Chondrocyte (in vitro differentiated cells): Measurements from ENCODE around the gene LZIC. TPM values are rescaled to one million over a fixed set of nuclear protein-coding genes. Genes with fewer than 3 reads are reported as not detected.

ENCODE experiments used
- DNase-seq: peaks from one replicate; pipeline ENCODE4 v3.0.0; 2021; ENCODE audit warnings: mixed read lengths, low spot score
- H3K27ac Mint-ChIP-seq: one replicate; pipeline ENCODE4 v1.8.0; 2021; ENCODE audit warnings: mild to moderate bottlenecking, moderate library complexity, mixed read lengths; ENCODE audit not compliant: unreplicated experiment
- H3K27me3 Mint-ChIP-seq: 2 replicates; pipeline ENCODE4 v1.8.0; 2021; ENCODE audit warnings: low read depth, mixed read lengths
- H3K36me3 Mint-ChIP-seq: 2 replicates; pipeline ENCODE4 v1.8.0; 2021; ENCODE audit warnings: low read depth, mixed read lengths
- H3K4me1 Mint-ChIP-seq: 2 replicates; pipeline ENCODE4 v1.8.0; 2021; ENCODE audit warnings: low read depth, mild to moderate bottlenecking, mixed read lengths
- H3K4me3 Mint-ChIP-seq: one replicate; pipeline ENCODE4 v1.8.0; 2021; ENCODE audit warnings: mild to moderate bottlenecking, moderate library complexity, mixed read lengths; ENCODE audit not compliant: unreplicated experiment
- H3K9me3 Mint-ChIP-seq: 2 replicates; pipeline ENCODE4 v1.8.0; 2021; ENCODE audit warnings: low read depth, mixed read lengths
- total RNA-seq: library from RNA; stranded (reverse); gene quantifications from 3 replicates; pipeline ENCODE4 v1.2.1, GENCODE V29; 2021
- TF ChIP-seq, protein P1 (sequence below): fragments of 200-600 bp; sonication (generic); IDR thresholded peaks from 2 replicates; pipeline ENCODE4 v1.5.0; 2021; ENCODE audit warnings: antibody characterized with exemption, mild to moderate bottlenecking, moderate library complexity

LZIC gene
- total RNA-seq, 1 donor from 2014 or later = 28.4 TPM

DNA sequence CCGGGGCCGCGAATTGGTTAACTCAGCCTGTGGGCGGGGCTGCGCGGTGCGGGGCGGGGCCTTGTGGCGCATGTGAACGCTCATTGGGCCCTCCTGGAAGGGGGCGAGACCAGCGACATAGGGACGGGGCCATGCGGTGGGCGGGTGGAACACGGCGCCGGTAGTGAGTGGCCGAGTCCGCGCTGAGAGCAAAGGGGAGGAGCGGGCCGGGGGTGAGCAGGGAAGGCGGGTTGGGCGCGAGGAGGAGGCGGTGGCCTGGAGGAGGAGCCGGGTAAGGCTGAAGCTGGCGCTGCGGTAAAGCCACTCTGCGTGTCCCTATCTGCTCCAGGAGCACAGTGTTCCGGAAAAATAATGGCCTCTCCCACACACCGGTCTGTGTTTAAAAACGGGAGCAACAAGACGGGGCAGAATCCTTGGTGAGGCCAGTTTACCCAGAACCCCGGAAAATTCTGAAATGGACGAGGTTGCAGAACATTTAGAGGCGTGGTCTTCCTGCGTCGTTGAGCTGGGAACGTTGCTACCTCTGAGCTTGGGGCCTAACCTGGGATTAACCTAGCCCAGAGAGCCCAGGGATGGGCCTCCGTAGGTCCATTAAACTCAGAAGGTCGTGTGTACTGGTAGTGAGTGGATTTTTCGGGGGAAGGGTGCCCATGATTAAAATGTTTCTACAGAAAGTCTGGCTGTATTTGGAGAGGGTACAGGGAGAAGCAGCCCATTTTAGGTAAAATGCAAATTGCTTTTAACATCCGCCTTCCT, 32.6 kb downstream of the LZIC start:
- Mint-ChIP-seq H3K4me3 (peak overlapping the region; percentile 95), H3K27me3 (no peaks in the 10 kb centered on the region), H3K4me1 (peaks cover 25% of the 10 kb centered on the region), H3K9me3 (no peaks in the 10 kb centered on the region), H3K27ac (peak overlapping the region; percentile 99), H3K36me3 (no peaks in the 10 kb centered on the region)
- DNase-seq = peak; percentile 100
- TF ChIP-seq, protein P1, sequence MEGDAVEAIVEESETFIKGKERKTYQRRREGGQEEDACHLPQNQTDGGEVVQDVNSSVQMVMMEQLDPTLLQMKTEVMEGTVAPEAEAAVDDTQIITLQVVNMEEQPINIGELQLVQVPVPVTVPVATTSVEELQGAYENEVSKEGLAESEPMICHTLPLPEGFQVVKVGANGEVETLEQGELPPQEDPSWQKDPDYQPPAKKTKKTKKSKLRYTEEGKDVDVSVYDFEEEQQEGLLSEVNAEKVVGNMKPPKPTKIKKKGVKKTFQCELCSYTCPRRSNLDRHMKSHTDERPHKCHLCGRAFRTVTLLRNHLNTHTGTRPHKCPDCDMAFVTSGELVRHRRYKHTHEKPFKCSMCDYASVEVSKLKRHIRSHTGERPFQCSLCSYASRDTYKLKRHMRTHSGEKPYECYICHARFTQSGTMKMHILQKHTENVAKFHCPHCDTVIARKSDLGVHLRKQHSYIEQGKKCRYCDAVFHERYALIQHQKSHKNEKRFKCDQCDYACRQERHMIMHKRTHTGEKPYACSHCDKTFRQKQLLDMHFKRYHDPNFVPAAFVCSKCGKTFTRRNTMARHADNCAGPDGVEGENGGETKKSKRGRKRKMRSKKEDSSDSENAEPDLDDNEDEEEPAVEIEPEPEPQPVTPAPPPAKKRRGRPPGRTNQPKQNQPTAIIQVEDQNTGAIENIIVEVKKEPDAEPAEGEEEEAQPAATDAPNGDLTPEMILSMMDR = no peak

DNA sequence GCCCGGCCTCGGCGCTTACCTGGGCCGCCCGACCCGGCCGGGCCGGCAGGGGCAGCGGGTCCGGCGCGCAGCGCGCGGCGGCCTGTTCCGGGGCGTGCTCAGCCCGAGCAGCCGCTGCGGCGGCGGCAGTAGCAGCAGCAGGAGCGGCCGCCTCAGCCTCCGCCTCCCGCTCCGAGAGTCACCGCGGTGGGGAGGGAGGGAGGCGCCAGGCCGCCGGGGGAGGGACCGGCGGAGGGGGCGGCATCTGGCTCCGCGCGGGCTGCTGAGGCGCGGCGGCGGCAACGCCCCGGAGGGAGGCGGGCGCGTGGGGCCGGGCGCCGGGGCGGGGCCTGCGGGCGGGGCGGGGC, 33.1 kb downstream of the LZIC start, which contains the start of gene CTNNBIP1:
TSS of gene CTNNBIP1 (minus strand) at position 194 of the 347 bp plus-strand sequence. CDS start 38,205 bp downstream, outside the sequence.
- Mint-ChIP-seq H3K36me3 (no peaks in the 10 kb centered on the region), H3K9me3 (no peaks in the 10 kb centered on the region), H3K4me1 (peaks cover 30% of the 10 kb centered on the region), H3K27me3 (no peaks in the 10 kb centered on the region), H3K27ac (peak within 1 kb of the TSS; percentile 99), H3K4me3 (peak within 1 kb of the TSS; percentile 95)
- DNase-seq = no peak
- TF ChIP-seq, protein P1 = no peak

DNA sequence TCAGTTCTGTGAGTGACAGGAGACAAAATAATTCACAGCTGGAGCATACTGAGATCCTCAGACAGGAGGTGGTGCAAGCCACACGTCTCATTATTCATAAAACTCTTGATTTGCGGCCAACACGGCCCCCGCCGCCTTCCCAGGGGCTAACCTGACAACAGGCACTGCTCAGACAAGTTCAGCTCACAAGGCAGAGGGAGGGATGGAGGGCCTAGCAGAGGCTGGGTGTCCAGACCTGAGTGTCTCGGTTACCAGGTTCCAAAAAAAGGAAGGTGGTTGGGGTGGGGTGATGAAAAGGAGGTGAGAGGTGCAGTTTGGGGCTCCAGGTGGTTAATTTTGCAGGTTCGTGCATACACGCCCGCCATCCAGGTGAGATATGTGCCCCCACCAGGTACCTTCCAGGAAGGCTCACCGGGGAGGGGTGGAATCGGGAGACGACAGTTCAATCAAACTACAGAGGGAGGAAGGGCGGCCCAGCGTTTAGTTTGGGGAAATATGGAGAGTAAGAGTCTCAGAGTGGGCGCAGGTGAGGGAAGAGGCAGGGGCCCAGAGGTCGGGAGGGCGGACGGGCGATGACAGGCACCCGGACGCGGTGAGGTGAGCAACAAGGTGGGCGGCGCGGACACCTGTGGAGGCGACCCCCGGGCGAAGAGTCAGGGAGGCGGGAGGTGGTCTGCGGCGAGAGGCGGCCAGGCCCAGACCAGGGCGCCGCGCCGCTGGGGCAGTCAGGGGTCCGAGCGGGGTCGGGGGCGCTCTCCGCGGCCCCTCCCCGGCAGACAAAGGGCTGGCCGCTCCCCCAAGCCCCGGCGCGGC, 33.8 kb downstream of the LZIC start:
- Mint-ChIP-seq H3K4me1 (peaks cover 36% of the 10 kb centered on the region), H3K4me3 (peak overlapping the region; percentile 80), H3K36me3 (no peaks in the 10 kb centered on the region), H3K27me3 (no peaks in the 10 kb centered on the region), H3K27ac (peak overlapping the region; percentile 55), H3K9me3 (no peaks in the 10 kb centered on the region)
- TF ChIP-seq, protein P1 = peak; percentile 25
- DNase-seq = no peak

DNA sequence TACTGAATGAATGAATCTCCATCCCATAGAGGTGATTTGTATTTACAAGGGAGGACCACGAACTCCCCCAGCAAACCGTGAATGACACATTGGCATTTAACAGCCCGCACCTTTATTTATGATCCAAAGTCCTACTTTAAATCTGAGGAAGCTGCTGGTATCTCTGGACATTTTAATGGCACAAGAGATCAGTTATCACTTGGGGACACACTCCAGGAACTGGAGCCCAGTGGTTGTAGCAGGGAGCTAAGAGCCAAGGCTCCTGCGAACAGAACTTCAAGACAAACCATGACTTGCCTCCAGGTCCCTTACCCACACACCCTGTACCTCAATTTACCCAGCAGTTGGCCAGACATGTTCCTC, 34.3 kb downstream of the LZIC start:
- DNase-seq = no peak
- H3K9me3 Mint-ChIP-seq = no peaks in the 10 kb centered on the region
- H3K4me3 Mint-ChIP-seq = peak overlapping the region; percentile 80
- H3K27ac Mint-ChIP-seq = no peak overlapping the region
- no peaks in the 10 kb centered on the region for H3K36me3 Mint-ChIP-seq
- TF ChIP-seq, protein P1 = no peak
- no peaks in the 10 kb centered on the region for H3K27me3 Mint-ChIP-seq
- H3K4me1 Mint-ChIP-seq = peaks cover 39% of the 10 kb centered on the region

DNA sequence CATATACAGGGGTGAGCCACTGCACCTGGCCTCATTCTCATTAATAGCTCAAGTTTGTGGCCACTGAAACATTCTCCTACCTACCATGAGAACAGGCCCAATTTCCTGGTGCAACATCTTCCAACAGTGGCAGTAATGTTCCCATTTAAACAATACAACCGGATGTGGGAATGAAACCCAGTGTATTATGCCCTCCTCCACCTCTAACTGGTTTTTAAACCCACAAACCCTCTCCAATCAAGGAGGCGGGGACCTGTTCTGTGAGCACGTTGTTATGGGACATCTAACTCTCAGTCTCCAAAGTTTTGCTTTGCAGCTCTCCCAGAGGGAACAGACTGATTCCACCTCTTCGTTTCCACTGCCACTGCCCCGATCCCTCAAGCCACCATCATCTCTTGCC, 35.8 kb downstream of the LZIC start:
- Mint-ChIP-seq H3K36me3 (no peaks in the 10 kb centered on the region), H3K27ac (no peak overlapping the region), H3K4me3 (no peak overlapping the region), H3K9me3 (no peaks in the 10 kb centered on the region), H3K4me1 (peaks cover 39% of the 10 kb centered on the region), H3K27me3 (no peaks in the 10 kb centered on the region)
- DNase-seq = no peak
- TF ChIP-seq, protein P1 = no peak
